SH-SY5Y (cell line): ENCODE measurements around the gene DOCK10.

ENCODE experiments used
- GATA2 ChIP-seq: IDR thresholded peaks from 2 replicates; pipeline ENCODE4 v1.6.1; 2011; ENCODE audit warnings: mild to moderate bottlenecking, low read depth, low read length
- GATA3 ChIP-seq: IDR thresholded peaks from 2 replicates; pipeline ENCODE4 v1.6.1; 2011; ENCODE audit warnings: low read depth, mild to moderate bottlenecking, low read length, moderate library complexity

DNA sequence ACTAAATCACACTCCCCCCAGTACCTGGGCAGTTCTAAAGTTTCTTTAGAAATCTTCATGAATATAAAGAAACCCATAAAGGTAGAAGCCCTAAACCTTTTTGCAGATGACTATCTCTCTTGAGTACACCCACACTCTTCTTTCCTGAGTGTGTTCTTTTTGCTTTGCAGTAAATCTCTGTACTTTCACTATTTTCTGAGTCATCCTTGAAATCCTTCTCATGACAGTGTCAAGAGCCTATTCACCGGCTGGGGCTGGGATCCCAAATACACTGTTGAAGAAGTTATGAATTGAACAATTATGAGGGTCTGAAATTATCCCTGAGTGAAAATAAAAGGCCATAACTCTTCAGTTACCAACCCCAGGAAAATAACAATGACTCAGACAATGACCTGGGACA is 192.2 kb downstream of the DOCK10 start:
- TF ChIP-seq GATA2, result no peak
- no peak for TF ChIP-seq GATA3
